Brain microvascular endothelial cell (primary cell): ENCODE measurements around the gene BRD1.

Source experiments
- DNase-seq: peaks from one replicate; pipeline ENCODE4 v3.0.0-alpha.2; 2020
- H3K27ac ChIP-seq: fragments of 250-450 bp; sonication (Bioruptor Pico); 2 replicates; pipeline ENCODE4 v1.5.1; 2020; ENCODE audit warnings: mild to moderate bottlenecking, moderate library complexity
- H3K27me3 ChIP-seq: fragments of 250-450 bp; sonication (Bioruptor Pico); replicated peaks from 2 replicates; pipeline ENCODE4 v1.5.1; 2020; ENCODE audit warnings: mild to moderate bottlenecking
- H3K36me3 ChIP-seq: fragments of 250-450 bp; sonication (Bioruptor Pico); replicated peaks from 2 replicates; pipeline ENCODE4 v1.5.1; 2020; ENCODE audit warnings: mild to moderate bottlenecking
- H3K4me3 ChIP-seq: 2 replicates; pipeline ENCODE4 v1.5.1; 2011; ENCODE audit warnings: low read depth, mild to moderate bottlenecking, control low read depth, low read length, moderate library complexity
- in situ Hi-C: cut with HindIII; loops from 2 replicates; pipeline ENCODE4 v1.10.0; 2017; ENCODE audit warnings: low sequenced_read_pairs, low pct_ligation_motif_present
- TF ChIP-seq, protein P1 (sequence below): IDR thresholded peaks from 2 replicates; pipeline ENCODE4 v1.5.1; 2011; ENCODE audit warnings: low read depth, mild to moderate bottlenecking, moderate library complexity, low read length, control low read depth, inconsistent platforms; ENCODE audit errors: missing control alignments

The BRD1 gene

DNA sequence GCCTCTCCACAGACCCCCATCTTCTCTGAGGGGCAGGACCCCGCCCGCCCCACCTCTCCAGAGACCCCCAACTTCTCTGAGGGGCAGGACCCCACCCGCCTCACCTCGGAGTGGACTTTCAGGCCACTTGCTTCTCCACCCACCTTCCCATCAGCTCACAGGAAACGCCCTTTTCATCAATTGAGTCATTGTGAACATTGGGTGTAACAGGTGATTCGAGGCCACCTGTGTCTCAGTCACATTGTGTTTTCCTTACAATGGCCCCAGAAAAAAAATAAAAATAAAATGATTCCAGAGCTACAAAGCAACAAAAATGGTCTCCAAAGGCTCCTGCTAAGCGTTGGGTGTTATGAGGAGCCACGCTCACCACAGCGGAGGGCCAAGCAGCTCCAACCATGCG, 36.0 kb downstream of the BRD1 start:
- peaks cover 59% of the 10 kb centered on the region for H3K36me3 ChIP-seq
- no peak overlapping the region for H3K4me3 ChIP-seq
- H3K27me3 ChIP-seq = no peaks in the 10 kb centered on the region
- TF ChIP-seq, protein P1, sequence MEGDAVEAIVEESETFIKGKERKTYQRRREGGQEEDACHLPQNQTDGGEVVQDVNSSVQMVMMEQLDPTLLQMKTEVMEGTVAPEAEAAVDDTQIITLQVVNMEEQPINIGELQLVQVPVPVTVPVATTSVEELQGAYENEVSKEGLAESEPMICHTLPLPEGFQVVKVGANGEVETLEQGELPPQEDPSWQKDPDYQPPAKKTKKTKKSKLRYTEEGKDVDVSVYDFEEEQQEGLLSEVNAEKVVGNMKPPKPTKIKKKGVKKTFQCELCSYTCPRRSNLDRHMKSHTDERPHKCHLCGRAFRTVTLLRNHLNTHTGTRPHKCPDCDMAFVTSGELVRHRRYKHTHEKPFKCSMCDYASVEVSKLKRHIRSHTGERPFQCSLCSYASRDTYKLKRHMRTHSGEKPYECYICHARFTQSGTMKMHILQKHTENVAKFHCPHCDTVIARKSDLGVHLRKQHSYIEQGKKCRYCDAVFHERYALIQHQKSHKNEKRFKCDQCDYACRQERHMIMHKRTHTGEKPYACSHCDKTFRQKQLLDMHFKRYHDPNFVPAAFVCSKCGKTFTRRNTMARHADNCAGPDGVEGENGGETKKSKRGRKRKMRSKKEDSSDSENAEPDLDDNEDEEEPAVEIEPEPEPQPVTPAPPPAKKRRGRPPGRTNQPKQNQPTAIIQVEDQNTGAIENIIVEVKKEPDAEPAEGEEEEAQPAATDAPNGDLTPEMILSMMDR = no peak
- H3K27ac ChIP-seq = no peak overlapping the region
- no peak for DNase-seq
- in situ Hi-C loops = no loop called here

DNA sequence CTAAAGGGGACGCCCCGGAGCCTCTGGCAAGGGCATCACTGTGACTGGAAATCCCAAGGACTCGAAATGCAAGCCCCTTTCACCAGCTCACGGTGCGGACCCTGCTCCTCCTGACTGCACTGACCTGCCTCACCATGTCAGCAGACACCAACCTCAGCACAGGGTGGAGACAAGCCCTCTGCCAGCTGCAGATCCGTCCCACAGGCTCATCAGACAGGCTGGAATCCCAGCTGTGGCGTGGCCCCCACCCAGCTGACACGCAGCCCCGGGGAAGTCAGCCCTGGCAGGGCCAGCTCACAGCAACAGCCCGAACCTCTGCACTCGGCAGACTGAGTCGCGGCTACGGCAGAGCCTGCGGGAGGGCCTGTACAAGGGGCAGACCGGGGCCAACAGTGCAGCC, 36.8 kb downstream of the BRD1 start:
- no peak for DNase-seq
- no peak overlapping the region for H3K4me3 ChIP-seq
- in situ Hi-C loops = no loop called here
- TF ChIP-seq, protein P1 = no peak
- H3K36me3 ChIP-seq = peaks cover 59% of the 10 kb centered on the region
- H3K27ac ChIP-seq = no peak overlapping the region
- no peaks in the 10 kb centered on the region for H3K27me3 ChIP-seq

DNA sequence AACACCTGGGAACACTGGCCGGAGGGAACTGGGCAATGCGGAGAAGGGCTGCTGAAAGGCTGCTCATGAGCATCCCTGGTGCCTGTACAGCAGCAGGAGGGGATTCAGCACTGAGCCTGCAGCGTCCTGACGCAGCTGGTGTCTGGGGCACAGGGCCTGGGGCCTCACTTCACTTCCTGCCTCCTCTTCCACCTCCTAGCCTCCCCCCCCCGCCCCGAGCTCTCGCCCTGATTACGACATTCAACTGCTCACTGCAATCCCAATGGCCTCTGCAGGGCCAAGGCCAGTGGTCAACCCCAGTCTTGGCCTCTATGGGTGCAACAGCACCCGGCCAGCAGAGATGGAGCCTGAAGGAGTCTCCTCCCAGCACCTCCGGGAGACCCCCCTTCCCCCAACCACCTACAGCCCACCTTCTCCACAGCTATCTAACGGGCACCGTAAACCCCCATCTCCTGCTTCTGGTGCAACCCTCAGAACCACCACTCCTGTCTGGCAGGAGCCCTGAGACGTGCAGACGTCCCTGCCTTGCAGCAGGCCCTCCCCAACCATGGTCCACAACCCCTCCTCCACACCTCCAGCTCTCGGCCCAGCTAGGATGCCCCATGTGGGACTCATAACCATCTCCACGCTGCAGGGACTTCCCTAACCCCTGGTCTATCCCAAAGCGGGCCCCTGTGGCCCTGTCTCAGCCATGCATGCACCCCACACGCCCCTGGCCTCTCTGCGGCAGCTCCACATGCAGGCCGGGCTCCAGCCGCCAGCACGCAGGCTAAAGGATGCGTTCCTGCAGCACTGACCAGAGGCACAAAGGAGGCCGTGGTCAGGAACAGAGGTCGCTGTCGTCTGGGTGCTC, 38.2 kb downstream of the BRD1 start:
- H3K4me3 ChIP-seq = no peak overlapping the region
- no peak overlapping the region for H3K27ac ChIP-seq
- no peak for DNase-seq
- H3K36me3 ChIP-seq = peaks cover 53% of the 10 kb centered on the region
- H3K27me3 ChIP-seq = no peaks in the 10 kb centered on the region
- TF ChIP-seq, protein P1 = no peak
- in situ Hi-C loops = no loop called here

DNA sequence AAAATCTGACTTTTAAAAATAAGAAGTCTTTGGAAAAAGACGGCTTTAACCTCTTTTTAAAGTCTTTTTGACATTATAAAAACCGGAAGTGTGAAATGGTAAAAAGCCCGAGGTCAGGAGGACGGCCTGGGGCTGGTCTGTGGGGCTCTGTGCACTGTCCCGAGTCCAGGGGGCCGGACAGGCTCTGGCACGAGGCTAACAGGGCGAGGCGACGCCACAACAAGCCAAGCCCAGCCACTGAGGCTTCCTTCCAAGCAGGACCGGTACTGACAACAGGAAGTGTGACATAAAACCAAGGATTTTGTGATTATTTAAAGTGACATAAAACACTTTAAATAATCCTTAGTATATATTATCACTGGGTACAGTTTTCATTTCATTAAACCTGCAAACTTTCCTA, 39.2 kb downstream of the BRD1 start:
- peaks cover 46% of the 10 kb centered on the region for H3K36me3 ChIP-seq
- H3K27ac ChIP-seq = no peak overlapping the region
- H3K4me3 ChIP-seq = no peak overlapping the region
- TF ChIP-seq, protein P1 = no peak
- in situ Hi-C loops = no loop called here
- no peaks in the 10 kb centered on the region for H3K27me3 ChIP-seq
- DNase-seq = no peak

DNA sequence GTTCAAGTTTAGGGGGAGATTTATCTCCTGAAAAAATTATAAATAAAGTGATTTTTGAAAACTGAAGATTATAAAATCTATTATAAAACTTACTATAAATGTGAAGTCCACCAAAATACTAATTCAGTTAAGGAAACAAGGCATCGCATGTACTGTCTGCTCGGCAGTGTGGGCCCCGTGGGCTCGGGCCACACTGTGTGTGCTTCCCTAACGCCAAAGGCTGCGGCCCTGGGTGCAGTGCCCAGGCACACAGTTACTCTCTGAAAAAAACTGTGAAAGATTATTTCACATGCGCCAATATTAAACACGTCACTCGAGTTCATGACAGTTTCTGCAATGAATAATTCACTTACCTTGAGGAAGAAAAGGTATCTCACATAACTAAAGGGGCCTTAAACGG, 39.8 kb downstream of the BRD1 start:
- in situ Hi-C loops = no loop called here
- no peaks in the 10 kb centered on the region for H3K27me3 ChIP-seq
- H3K27ac ChIP-seq = no peak overlapping the region
- no peak for DNase-seq
- TF ChIP-seq, protein P1 = no peak
- H3K4me3 ChIP-seq = no peak overlapping the region
- peaks cover 47% of the 10 kb centered on the region for H3K36me3 ChIP-seq
